K562 (cell line): ENCODE measurements around the gene INPP5E. TPM values are rescaled to one million over a fixed set of nuclear protein-coding genes. Genes with fewer than 3 reads are reported as not detected.

Experiments used
- ARID3B ChIP-seq: fragments of 250-450 bp; sonication (Bioruptor Pico); IDR thresholded peaks from 2 replicates; pipeline ENCODE4 v1.4.0; 2020; ENCODE audit warnings: borderline replicate concordance
- ATF7 ChIP-seq: fragments of 450-650 bp; IDR thresholded peaks from 2 replicates; pipeline ENCODE4 v1.7.1; 2014; ENCODE audit warnings: mild to moderate bottlenecking, moderate library complexity
- CBX2 ChIP-seq: fragments of 200-600 bp; sonication (generic); IDR thresholded peaks from one replicate; pipeline ENCODE4 v1.6.1; 2012; ENCODE audit warnings: mild to moderate bottlenecking, low read length, inconsistent platforms; ENCODE audit not compliant: insufficient read depth, poor library complexity, severe bottlenecking
- CREB3L1 ChIP-seq: fragments of 450-650 bp; IDR thresholded peaks from 2 replicates; pipeline ENCODE4 v1.6.1; 2014; ENCODE audit warnings: low read depth, mild to moderate bottlenecking, moderate library complexity, borderline replicate concordance
- ELK3 ChIP-seq: fragments of 450-650 bp; formaldehyde crosslinking; IDR thresholded peaks from 2 replicates; pipeline ENCODE4 v1.4.0; 2020; ENCODE audit warnings: mild to moderate bottlenecking
- L3MBTL2 ChIP-seq: fragments of 450-650 bp; IDR thresholded peaks from 2 replicates; pipeline ENCODE4 v1.6.1; 2016; ENCODE audit warnings: mild to moderate bottlenecking, moderate library complexity
- MIER1 ChIP-seq: fragments of 450-650 bp; IDR thresholded peaks from 2 replicates; pipeline ENCODE4 v1.6.1; 2016; ENCODE audit warnings: antibody characterized with exemption, mild to moderate bottlenecking, low read depth
- POLR3G ChIP-seq: IDR thresholded peaks from 2 replicates; pipeline ENCODE4 v1.6.1; 2011; ENCODE audit not compliant: insufficient read length, insufficient replicate concordance; ENCODE audit errors: extremely low read depth
- RBBP5 ChIP-seq: fragments of 200-600 bp; sonication (generic); IDR thresholded peaks from 2 replicates; pipeline ENCODE4 v1.6.1; 2012; ENCODE audit warnings: borderline replicate concordance, mild to moderate bottlenecking, low read length, control low read depth, inconsistent platforms; ENCODE audit not compliant: insufficient read depth, poor library complexity, severe bottlenecking
- SNRNP70 ChIP-seq: fragments of 200-400 bp; formaldehyde crosslinking; optimal IDR thresholded peaks from 2 replicates; pipeline ENCODE3; 2017; ENCODE audit warnings: low read depth, low read length
- TRIM24 ChIP-seq, 2 experiments: fragments of 450-650 bp; IDR thresholded peaks; 2 replicates each; pipeline ENCODE4 v1.6.1; 2016
- ZNF140 ChIP-seq: fragments of 250-450 bp; sonication (Bioruptor Pico); IDR thresholded peaks from 2 replicates; pipeline ENCODE4 v1.8.0; 2021; ENCODE audit warnings: moderate library complexity, mild to moderate bottlenecking, inconsistent platforms
- ZNF316 ChIP-seq: fragments of 450-650 bp; IDR thresholded peaks from 2 replicates; pipeline ENCODE4 v1.6.1; 2016
- ZNF583 ChIP-seq: fragments of 250-450 bp; sonication (Bioruptor Pico); IDR thresholded peaks from 2 replicates; pipeline ENCODE4 v1.4.0; 2020
- ZNF668 ChIP-seq: fragments of 250-450 bp; sonication (Bioruptor Pico); IDR thresholded peaks from 2 replicates; pipeline ENCODE4 v1.8.0; 2022; ENCODE audit warnings: mild to moderate bottlenecking, inconsistent platforms
- polyA plus RNA-seq, 8 experiments: library from polyadenylated mRNA; depleted of rRNA in 4 of 8; stranded (reverse) in 5 of 8; unstranded in 3 of 8; fragments of >200 nt; fragmentation: Nextera tagmentation in 2 of 8; fragmentation: Illumina TruSeq in 1 of 8; extraction: Ambion mirVana in 2 of 8; extraction: Trizol in 1 of 8; gene quantifications; 2 replicates each; pipeline versions ENCODE4 v1.2.1 to v1.2.3, GENCODE V29; 2011 to 2014; ENCODE audit warnings: inconsistent platforms in 1 of 8, missing spikeins in 1 of 8
- total RNA-seq, 7 experiments: library from RNA; depleted of rRNA in 6 of 7; stranded (reverse); fragments of >200 nt in 6 of 7; fragmentation: Illumina TruSeq in 2 of 7; extraction: Trizol in 2 of 7; gene quantifications; 2 replicates each; pipeline versions ENCODE4 v1.2.1 to v1.2.3, GENCODE V29; 2011 to 2021; ENCODE audit warnings: low replicate concordance in 1 of 7
- TF ChIP-seq, protein P1 (sequence below), 2 experiments: fragments of 450-650 bp; IDR thresholded peaks; 2 replicates each; pipeline ENCODE4 v1.6.1; 2016
- TF ChIP-seq, protein P2 (sequence below): fragments of 250-450 bp; sonication (Bioruptor Pico); IDR thresholded peaks from 2 replicates; pipeline ENCODE4 v1.5.0; 2020; ENCODE audit warnings: mild to moderate bottlenecking, borderline replicate concordance
- TF ChIP-seq, protein P3 (sequence below): IDR thresholded peaks from 2 replicates; pipeline ENCODE4 v1.6.1; 2012; ENCODE audit warnings: low read depth, low read length, improper control_type of control experiment, borderline replicate concordance

INPP5E gene
- total and polyA plus RNA-seq, 9 of the 15 experiments (the other 6 are each of a cell fraction or from before 2014, with no cell fraction given) = 0.38 to 17.4 (median 4.9) TPM

GRCh38 chr9:136400038-136400834 is 39.4 kb downstream of the INPP5E start, which contains the start of gene SNAPC4 (continued):
- TF ChIP-seq CREB3L1 = peak; percentile 41; the same call in 1 of the 2 replicates
- TF ChIP-seq, protein P1, sequence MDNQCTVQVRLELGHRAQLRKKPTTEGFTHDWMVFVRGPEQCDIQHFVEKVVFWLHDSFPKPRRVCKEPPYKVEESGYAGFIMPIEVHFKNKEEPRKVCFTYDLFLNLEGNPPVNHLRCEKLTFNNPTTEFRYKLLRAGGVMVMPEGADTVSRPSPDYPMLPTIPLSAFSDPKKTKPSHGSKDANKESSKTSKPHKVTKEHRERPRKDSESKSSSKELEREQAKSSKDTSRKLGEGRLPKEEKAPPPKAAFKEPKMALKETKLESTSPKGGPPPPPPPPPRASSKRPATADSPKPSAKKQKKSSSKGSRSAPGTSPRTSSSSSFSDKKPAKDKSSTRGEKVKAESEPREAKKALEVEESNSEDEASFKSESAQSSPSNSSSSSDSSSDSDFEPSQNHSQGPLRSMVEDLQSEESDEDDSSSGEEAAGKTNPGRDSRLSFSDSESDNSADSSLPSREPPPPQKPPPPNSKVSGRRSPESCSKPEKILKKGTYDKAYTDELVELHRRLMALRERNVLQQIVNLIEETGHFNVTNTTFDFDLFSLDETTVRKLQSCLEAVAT (IDR thresholded peaks at IDR 0.05) = no peak
- TF ChIP-seq RBBP5 = peak; percentile 93
- TF ChIP-seq ARID3B (CRISPR knock-in tag) = no peak
- no peak for TF ChIP-seq ZNF316
- no peak for TF ChIP-seq ELK3
- peak; percentile 67 for TF ChIP-seq L3MBTL2
- no peak for TF ChIP-seq MIER1
- TF ChIP-seq ZNF140 = no peak
- no peak for TF ChIP-seq SNRNP70
- TF ChIP-seq ZNF583 (CRISPR knock-in tag) = no peak
- no peak for TF ChIP-seq TRIM24 (IDR thresholded peaks at IDR 0.05)
- TF ChIP-seq, protein P2, sequence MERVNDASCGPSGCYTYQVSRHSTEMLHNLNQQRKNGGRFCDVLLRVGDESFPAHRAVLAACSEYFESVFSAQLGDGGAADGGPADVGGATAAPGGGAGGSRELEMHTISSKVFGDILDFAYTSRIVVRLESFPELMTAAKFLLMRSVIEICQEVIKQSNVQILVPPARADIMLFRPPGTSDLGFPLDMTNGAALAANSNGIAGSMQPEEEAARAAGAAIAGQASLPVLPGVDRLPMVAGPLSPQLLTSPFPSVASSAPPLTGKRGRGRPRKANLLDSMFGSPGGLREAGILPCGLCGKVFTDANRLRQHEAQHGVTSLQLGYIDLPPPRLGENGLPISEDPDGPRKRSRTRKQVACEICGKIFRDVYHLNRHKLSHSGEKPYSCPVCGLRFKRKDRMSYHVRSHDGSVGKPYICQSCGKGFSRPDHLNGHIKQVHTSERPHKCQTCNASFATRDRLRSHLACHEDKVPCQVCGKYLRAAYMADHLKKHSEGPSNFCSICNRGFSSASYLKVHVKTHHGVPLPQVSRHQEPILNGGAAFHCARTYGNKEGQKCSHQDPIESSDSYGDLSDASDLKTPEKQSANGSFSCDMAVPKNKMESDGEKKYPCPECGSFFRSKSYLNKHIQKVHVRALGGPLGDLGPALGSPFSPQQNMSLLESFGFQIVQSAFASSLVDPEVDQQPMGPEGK (CRISPR knock-in tag) = no peak
- TF ChIP-seq CBX2 = no peak
- TF ChIP-seq ZNF668 (CRISPR knock-in tag) = no peak
- TF ChIP-seq, protein P3, sequence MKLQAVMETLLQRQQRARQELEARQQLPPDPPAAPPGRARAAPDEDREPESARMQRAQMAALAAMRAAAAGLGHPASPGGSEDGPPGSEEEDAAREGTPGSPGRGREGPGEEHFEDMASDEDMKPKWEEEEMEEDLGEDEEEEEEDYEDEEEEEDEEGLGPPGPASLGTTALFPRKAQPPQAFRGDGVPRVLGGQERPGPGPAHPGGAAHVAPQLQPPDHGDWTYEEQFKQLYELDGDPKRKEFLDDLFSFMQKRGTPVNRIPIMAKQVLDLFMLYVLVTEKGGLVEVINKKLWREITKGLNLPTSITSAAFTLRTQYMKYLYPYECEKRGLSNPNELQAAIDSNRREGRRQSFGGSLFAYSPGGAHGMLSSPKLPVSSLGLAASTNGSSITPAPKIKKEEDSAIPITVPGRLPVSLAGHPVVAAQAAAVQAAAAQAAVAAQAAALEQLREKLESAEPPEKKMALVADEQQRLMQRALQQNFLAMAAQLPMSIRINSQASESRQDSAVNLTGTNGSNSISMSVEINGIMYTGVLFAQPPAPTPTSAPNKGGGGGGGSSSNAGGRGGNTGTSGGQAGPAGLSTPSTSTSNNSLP = no peak
- no peak for TF ChIP-seq POLR3G
- peak; percentile 74; the same call in 1 of the 2 replicates for TF ChIP-seq ATF7
